ENCODE measurements around the gene SLC4A4. TPM values are rescaled to one million over a fixed set of nuclear protein-coding genes. Genes with fewer than 3 reads are reported as not detected.
"Not testable (repeated sequence)": the region's sequence is repeated elsewhere in the genome, so short reads cannot be mapped to it uniquely, and the experiment has no call there.

SLC4A4 gene
- total RNA-seq, 2 experiments from 2014 or later = 1.2 to 1.3 TPM

- CTCF ChIA-PET = no interaction called here
- POLR2A ChIA-PET = no interaction called here
Measured at GRCh38 chr4:71406459-71406963, 67.7 kb downstream of the SLC4A4 start.

GRCh38 chr4:71408961-71409360 is 70.1 kb downstream of the SLC4A4 start:
- POLR2A ChIA-PET, CTCF ChIA-PET: not testable (repeated sequence)

- CTCF ChIA-PET = no interaction called here
Measured at GRCh38 chr4:71411981-71412380, 73.2 kb downstream of the SLC4A4 start.

DNA sequence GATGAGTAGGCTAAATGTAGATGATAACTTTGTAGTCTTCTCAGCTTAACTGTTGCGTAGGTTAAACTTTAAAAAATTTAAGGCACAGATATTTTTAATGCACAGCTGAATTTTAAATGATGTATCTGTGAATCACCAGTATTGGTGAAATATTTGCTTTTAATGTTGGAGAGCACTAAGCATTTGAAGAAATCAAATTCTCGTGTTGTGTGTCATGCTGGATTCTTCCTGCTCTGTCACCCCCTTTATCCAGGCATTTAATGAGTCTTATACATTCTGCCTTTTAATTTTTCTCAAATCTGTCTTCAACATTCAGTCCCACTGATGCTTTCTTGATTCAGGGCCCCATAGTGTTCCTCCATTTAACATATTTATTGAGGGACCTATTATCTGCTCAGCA is 76.7 kb downstream of the SLC4A4 start:
- CTCF ChIA-PET = no interaction called here
- POLR2A ChIA-PET = no interaction called here

More at GRCh38 chr4:71411981-71412380, 73.2 kb downstream of the SLC4A4 start:
- POLR2A ChIA-PET = no interaction called here

- POLR2A ChIA-PET = no interaction called here
- CTCF ChIA-PET = no interaction called here
Measured at GRCh38 chr4:71417150-71417549, 78.3 kb downstream of the SLC4A4 start.

DNA sequence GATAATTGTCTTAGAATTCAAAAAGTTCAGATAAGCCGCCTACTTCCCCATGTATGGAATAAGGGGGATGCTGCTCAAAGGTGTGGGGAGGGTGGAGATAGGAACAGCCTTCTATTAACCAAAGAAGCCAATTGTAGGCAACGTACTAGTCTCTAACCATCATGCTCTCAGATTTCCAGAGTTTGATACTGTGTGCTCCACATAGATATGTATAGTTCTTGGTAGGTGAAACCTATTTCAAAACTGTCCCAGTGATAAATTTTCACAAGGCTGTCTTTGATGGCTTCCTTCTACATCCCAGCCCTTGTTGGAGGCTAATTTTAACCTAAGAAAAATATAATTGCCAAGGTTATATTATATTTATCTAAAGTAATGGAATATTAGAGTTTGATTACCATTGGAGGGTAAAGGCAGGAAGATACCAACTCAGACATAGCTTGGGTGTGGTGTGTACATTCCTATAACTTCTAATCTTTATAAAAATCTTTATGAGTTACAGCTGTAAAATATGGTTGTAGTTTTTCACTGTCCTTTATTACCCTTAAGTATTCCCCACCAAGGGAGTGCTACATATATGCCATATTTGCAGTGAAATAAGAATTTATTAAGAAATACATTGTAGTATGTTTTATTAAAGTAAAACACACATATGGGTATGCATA is 87.7 kb downstream of the SLC4A4 start:
- ChIA-PET CTCF (no interaction called here), POLR2A (no interaction called here)

- ChIA-PET POLR2A (no interaction called here), CTCF (interaction anchor here (0.9 kb wide), 1 partner anchor 9 kb away, joined by 4 read pairs; no protein-coding TSS in a partner anchor)
Measured at GRCh38 chr4:71429106-71429505, 90.3 kb downstream of the SLC4A4 start.

DNA sequence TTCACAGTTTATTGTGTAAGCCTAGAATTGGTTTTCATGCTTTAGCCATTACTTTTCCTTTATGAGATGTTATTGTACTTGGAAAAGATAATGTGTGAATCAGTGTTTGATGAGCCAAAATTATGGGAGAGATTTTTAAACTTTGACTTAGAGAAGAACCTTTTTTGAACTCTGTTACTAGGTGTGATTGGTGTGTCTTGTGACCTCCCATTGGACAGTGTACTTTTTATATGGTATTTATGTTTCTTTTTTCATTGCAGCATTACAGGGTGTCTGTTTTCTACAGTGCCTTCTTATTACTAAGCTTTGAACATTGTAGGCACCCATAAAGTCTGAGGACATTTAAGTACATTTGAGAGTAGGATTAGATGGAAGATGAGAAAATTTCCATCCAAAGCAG is 91.1 kb downstream of the SLC4A4 start:
- ChIA-PET POLR2A (no interaction called here), CTCF (no interaction called here)

DNA sequence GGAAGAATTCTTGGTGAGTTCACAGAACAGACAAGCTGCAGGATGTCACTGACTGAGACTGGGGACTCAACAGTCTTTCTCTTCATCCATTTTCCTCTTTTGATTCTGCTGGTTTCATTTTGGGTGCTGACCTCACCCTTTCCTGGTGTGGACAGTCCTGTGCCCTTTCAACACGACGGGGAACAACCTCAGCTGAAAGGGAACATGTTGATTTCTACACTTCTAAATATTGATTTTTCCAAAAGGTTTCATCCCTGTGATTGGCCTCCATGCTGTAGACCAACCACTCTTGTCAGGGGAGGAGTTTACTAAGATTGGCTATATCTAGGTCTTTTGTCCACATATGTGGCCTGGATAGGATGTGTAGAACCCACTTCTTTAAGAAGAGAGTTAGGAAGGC is 91.8 kb downstream of the SLC4A4 start:
- ChIA-PET POLR2A (no interaction called here), CTCF (no interaction called here)

DNA sequence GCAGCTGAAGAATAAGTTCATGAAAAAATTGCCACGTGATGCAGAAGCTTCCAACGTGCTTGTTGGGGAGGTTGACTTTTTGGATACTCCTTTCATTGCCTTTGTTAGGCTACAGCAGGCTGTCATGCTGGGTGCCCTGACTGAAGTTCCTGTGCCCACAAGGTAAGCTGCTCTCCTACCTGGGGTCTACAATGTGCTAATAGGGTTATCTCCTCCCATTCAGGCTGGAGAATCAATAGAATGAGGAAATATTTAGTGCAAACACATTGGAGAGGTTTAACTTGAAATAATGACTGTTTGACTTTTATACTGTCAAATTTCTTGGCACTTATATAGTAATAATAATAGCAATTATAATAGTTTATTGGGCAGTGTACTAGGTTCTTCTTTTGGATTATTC is 101.8 kb downstream of the SLC4A4 start:
- CTCF ChIA-PET = no interaction called here
- POLR2A ChIA-PET = no interaction called here

DNA sequence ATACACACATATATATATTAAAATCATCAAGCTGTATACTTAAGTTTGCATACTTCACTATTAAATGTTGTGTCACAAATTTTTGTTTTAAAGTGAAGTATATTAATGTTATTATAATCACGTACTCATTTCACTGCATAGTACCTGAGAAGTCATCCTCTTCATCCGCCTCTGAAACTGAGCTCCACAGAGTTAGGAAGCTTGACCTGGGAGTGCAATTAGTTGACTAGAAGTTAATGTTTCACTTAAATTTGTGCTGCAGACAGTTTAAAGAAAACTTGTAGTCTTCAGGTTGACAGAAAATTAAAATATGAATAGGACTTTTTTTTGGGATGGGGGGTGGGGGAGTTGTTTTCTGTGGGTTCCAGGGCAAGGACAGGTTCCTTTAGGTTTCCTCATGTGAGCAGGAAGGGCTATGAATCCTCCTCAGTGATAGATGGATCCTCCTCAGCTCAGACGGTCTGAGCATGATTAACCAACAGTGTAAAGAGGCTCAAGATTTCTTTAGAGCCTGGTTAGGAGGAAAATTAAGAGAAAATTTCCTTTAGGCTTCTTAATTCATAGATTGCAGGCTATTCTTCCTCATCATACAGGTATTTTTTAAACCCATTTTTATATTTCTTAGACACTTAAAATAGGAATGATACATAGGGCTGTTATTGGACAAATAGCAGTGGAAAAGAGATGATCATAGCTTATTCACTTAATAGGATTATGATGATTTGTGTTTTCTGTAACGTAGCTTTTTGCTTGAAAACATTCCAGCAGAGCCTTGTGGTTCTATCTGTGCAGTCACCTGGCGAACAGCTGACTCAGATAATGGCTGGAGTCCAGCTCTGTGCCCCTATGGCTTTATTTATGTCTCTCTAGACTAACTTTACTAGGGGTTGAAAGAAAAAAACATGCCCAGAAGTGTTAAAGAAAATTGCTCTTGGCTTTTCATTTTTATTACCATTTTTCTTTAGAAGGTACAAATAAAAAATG is 102.7 kb downstream of the SLC4A4 start:
- CTCF ChIA-PET = no interaction called here
- POLR2A ChIA-PET = no interaction called here

DNA sequence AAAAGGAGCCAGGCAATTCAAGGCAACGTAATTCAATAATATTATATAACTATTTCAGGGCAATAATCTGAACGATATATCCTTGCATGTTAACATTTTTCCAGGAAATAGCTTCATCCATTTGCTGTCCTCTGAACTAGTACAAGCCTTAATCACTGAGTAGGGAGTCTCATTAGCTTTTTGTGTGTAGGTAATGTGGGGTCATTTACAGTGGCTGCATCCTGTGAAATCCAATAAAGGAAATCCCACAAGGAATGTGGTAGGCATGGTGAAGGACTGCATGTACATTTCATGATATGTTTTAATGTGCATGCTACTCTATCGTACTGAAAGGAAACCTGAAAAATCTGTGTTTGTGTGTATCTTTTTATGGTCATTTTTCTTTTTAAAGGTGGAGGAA is 103.5 kb downstream of the SLC4A4 start:
- ChIA-PET POLR2A (no interaction called here), CTCF (no interaction called here)

DNA sequence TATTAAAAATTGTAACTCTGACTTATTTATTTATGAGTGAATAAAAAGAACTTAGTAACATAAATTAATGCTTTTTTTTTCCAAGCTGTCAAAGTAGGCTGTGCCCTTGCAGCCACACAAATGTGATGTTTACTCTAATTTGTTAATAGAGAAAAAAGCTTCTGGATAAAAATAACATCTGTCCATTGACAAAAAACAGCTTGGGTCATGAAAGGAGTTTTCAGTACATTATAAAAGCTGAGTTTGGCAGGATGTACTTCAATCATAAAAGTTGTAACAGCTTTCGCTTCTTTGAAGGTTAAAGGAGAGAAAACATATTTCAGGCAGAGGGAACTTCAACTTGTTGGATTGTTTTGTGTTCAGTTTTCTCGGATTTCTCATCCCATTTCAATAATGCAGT is 105.6 kb downstream of the SLC4A4 start:
- ChIA-PET CTCF (no interaction called here), POLR2A (no interaction called here)

DNA sequence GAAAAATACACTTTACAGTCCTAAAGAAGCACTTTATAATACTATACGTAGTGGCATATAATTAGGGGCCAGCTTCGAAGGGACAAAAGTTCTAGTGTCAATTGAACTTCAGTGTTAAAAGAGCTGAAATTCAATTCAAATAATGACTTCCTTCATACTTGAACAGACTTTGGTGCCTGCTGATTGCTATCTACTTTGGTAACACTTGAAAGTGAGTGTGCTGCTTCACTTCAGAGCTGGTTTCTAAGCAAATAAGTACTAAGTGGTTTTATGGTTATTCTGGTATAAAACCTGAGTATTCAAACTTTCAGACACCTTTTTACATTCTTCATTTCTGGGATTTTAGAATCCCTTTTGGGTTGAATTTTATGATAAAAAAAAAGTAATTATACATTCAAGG is 107.0 kb downstream of the SLC4A4 start:
- ChIA-PET POLR2A (no interaction called here), CTCF (no interaction called here)

GRCh38 chr4:71446479-71447081 is 107.8 kb downstream of the SLC4A4 start:
- ChIA-PET CTCF (no interaction called here), POLR2A (no interaction called here)

DNA sequence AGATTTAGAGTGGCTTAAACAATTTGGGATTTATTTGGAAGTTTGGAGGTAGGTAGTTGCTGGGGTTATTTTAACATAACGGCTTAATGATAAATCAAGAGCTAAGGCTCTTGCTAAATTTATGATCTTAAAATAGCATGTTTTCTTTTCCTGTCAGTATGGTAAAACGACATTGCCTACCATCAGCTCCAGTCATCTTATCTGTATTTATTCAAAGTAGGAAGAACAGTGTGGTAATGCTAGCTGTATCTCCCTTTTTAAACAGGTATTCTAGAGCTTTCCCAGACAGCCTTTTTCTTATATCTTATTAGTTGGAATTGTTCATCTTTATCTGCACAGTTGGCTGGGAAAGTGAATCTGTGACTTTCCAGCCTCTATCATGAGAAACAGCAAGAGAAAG is 110.2 kb downstream of the SLC4A4 start:
- POLR2A ChIA-PET = no interaction called here

GRCh38 chr4:71449878-71450277 is 111.1 kb downstream of the SLC4A4 start:
- CTCF ChIA-PET = no interaction called here
- POLR2A ChIA-PET = no interaction called here

More for the DNA sequence above, 110.2 kb downstream of the SLC4A4 start:
- CTCF ChIA-PET = no interaction called here

- ChIA-PET POLR2A (no interaction called here), CTCF (no interaction called here)
Measured at GRCh38 chr4:71453531-71453930, 114.7 kb downstream of the SLC4A4 start.

- ChIA-PET CTCF (no interaction called here), POLR2A (no interaction called here)
Measured at GRCh38 chr4:71456841-71457240, 118.0 kb downstream of the SLC4A4 start.

- ChIA-PET CTCF (no interaction called here), POLR2A (no interaction called here)
Measured at GRCh38 chr4:71460371-71460770, 121.6 kb downstream of the SLC4A4 start.

- POLR2A ChIA-PET = no interaction called here
- CTCF ChIA-PET = no interaction called here
Measured at GRCh38 chr4:71461422-71461821, 122.6 kb downstream of the SLC4A4 start.
